ENCODE results near the gene TRAFD1. TPM values are rescaled to one million over a fixed set of nuclear protein-coding genes. Genes with fewer than 3 reads are reported as not detected.

Gene TRAFD1
- total RNA-seq, 1 donor from 2014 or later, result 35.4 TPM

DNA sequence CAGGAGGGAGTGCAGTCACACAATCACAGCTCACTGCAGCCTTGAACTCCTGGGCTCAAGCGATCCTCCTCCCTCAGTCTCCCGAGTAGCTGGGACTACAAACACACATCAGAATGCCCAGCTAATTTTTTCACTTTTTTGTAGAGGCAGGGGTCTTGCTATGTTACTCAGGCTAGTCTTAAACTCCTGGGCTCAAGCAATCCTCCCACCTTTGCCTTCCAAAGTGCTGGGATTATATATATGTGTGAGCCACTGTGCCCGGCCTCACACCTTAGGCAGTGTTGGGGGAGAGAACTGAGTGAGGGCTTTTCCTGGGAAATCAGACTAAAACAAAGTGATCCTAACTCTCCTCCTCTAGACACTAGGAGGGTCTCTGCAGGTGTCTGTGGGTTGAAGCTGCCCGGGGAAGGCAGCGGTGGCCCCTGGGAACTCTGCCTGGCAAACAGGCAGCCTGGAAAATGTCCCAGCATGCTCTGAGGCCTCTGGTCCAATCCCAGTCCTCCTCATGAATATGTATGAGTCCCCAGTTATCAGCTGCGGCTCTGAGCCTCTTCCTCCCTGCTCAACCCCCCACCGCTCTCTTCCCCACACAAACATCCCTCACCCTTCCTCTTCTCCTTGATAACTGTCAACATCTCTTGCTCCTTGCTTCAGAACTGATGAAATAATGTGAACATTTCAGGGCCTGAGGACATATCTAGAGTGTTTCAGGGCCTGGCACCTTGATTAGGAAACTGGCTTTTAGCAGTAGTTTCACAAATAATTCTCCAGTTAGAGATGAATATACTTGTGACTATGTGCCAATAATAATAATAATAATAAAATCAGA, 8.9 kb upstream of the TRAFD1 start:
- no peaks in the 10 kb centered on the region for H3K36me3 ChIP-seq
- TF ChIP-seq EZH2 (IDR thresholded peaks at IDR 0.05) (no peak), EZH2phosphoT487 (IDR thresholded peaks at IDR 0.05) (no peak)
- TF ChIP-seq, protein P1, sequence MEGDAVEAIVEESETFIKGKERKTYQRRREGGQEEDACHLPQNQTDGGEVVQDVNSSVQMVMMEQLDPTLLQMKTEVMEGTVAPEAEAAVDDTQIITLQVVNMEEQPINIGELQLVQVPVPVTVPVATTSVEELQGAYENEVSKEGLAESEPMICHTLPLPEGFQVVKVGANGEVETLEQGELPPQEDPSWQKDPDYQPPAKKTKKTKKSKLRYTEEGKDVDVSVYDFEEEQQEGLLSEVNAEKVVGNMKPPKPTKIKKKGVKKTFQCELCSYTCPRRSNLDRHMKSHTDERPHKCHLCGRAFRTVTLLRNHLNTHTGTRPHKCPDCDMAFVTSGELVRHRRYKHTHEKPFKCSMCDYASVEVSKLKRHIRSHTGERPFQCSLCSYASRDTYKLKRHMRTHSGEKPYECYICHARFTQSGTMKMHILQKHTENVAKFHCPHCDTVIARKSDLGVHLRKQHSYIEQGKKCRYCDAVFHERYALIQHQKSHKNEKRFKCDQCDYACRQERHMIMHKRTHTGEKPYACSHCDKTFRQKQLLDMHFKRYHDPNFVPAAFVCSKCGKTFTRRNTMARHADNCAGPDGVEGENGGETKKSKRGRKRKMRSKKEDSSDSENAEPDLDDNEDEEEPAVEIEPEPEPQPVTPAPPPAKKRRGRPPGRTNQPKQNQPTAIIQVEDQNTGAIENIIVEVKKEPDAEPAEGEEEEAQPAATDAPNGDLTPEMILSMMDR (IDR thresholded peaks at IDR 0.05), result no peak
- Mint-ChIP-seq H3K27ac (peak overlapping the region; percentile 91), H3K36me3 (no peaks in the 10 kb centered on the region), H3K27me3 (ENCODE audit: insufficient read depth, low read depth) (no peaks in the 10 kb centered on the region), H3K4me1 (peaks cover 15% of the 10 kb centered on the region), H3K9me3 (no peaks in the 10 kb centered on the region), H3K4me3 (peak overlapping the region; percentile 62)
- peak; percentile 92 for DNase-seq (ENCODE audit: low spot score)
- peaks cover 11% of the 10 kb centered on the region for H3K4me1 ChIP-seq
- no peaks in the 10 kb centered on the region for H3K9me3 ChIP-seq (ENCODE audit: low read depth)
- H3K9ac ChIP-seq, result no peak overlapping the region
- H3K27ac ChIP-seq, result peak overlapping the region; percentile 79
- peak overlapping the region; percentile 23 for H3K4me3 ChIP-seq
- H3F3A ChIP-seq (ENCODE audit: low read depth), result peaks cover 20% of the 10 kb centered on the region
- no peaks in the 10 kb centered on the region for H3K27me3 ChIP-seq
- H3K79me2 ChIP-seq (ENCODE audit: low read depth), result no peaks in the 10 kb centered on the region
- H4K20me1 ChIP-seq (ENCODE audit: low read depth), result no peaks in the 10 kb centered on the region
- peak overlapping the region; percentile 70 for H3K4me2 ChIP-seq
- H2AFZ ChIP-seq (replicated peaks), result peak overlapping the region; percentile 92

DNA sequence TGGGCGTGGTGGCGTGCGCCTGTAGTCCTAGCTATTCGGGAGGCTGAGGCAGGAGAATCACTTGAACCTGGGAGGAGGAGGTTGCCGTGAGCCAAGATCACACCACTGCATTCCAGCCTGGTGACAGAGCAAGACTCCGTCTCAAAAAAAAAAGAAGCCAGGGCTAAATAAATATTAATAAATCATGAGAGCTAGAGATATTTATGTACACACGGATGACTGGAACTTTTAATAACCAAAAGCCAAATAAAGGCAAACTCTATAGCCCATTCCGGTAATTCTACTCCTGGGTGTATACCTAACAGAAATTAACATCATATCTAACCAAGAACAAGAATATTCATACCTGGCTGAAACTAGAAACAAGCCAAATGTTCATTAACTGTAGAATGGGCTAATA, 7.7 kb upstream of the TRAFD1 start:
- Mint-ChIP-seq H3K27me3 (ENCODE audit: insufficient read depth, low read depth) (peaks cover 4% of the 10 kb centered on the region), H3K36me3 (no peaks in the 10 kb centered on the region), H3K4me1 (peaks cover 23% of the 10 kb centered on the region), H3K27ac (no peak overlapping the region), H3K9me3 (no peaks in the 10 kb centered on the region), H3K4me3 (no peak overlapping the region)
- H3K36me3 ChIP-seq, result no peaks in the 10 kb centered on the region
- no peaks in the 10 kb centered on the region for H3K9me3 ChIP-seq (ENCODE audit: low read depth)
- no peaks in the 10 kb centered on the region for H3K79me2 ChIP-seq (ENCODE audit: low read depth)
- peaks cover 11% of the 10 kb centered on the region for H3K4me1 ChIP-seq
- TF ChIP-seq, protein P1 (IDR thresholded peaks at IDR 0.05), result no peak
- TF ChIP-seq EZH2phosphoT487 (IDR thresholded peaks at IDR 0.05), result no peak
- TF ChIP-seq EZH2 (IDR thresholded peaks at IDR 0.05), result no peak
- no peaks in the 10 kb centered on the region for H3K27me3 ChIP-seq
- no peak overlapping the region for H3K9ac ChIP-seq
- peaks cover 27% of the 10 kb centered on the region for H3F3A ChIP-seq (ENCODE audit: low read depth)
- DNase-seq (ENCODE audit: low spot score), result no peak
- no peak overlapping the region for H3K4me3 ChIP-seq
- no peaks in the 10 kb centered on the region for H4K20me1 ChIP-seq (ENCODE audit: low read depth)
- H3K4me2 ChIP-seq, result no peak overlapping the region
- H3K27ac ChIP-seq, result no peak overlapping the region
- no peak overlapping the region for H2AFZ ChIP-seq (replicated peaks)

DNA sequence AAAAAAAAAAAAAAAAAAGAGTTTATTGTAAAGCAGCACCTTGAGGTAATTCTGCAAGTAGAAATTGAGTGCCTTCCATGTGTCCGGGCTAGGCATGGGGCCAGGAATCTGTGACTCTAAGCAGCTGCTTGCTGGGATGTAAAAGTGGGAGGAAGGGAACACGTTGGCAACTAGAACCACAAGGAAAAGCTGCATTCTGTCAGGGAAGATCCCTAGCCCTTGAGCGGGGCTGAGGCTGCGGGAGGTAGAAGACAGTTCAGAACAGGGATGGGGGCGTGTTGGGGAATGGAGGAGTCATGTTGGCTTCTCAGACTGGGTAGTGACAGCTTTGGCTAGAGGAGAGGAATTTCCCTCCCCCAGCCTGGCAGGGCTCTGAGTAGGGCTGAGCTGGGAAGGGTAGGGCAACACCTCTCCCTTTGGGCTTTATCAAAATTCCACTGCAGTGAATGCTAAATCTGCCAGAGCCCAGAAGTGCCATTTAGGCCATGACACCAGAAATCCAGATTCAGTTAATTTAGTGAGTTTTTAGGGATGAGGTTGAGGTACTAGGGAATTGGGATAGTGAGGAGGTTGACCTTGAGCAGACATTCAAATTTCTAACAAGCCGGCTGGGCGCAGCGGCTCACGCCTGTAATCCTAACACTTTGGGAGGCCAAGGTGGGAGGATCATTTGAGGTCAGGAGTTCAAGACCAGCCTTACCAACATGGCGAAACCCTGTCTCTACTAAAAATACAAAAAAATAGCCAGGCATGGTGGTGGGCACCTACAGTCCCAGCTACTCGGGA, 3.4 kb upstream of the TRAFD1 start:
- Mint-ChIP-seq H3K27me3 (ENCODE audit: insufficient read depth, low read depth) (peaks cover 6% of the 10 kb centered on the region), H3K36me3 (no peaks in the 10 kb centered on the region), H3K4me3 (no peak overlapping the region), H3K9me3 (no peaks in the 10 kb centered on the region), H3K4me1 (peaks cover 29% of the 10 kb centered on the region), H3K27ac (peak overlapping the region; percentile 72)
- H3K36me3 ChIP-seq, result no peaks in the 10 kb centered on the region
- no peak overlapping the region for H2AFZ ChIP-seq (replicated peaks)
- H3K27me3 ChIP-seq, result no peaks in the 10 kb centered on the region
- no peak for DNase-seq (ENCODE audit: low spot score)
- no peaks in the 10 kb centered on the region for H3K9me3 ChIP-seq (ENCODE audit: low read depth)
- no peak overlapping the region for H3K4me3 ChIP-seq
- no peak overlapping the region for H3K9ac ChIP-seq
- TF ChIP-seq EZH2 (IDR thresholded peaks at IDR 0.05) (no peak), EZH2phosphoT487 (IDR thresholded peaks at IDR 0.05) (no peak)
- TF ChIP-seq, protein P1 (IDR thresholded peaks at IDR 0.05), result no peak
- no peak overlapping the region for H3K27ac ChIP-seq
- H3K79me2 ChIP-seq (ENCODE audit: low read depth), result peaks cover 12% of the 10 kb centered on the region
- H4K20me1 ChIP-seq (ENCODE audit: low read depth), result peaks cover 13% of the 10 kb centered on the region
- peaks cover 9% of the 10 kb centered on the region for H3K4me1 ChIP-seq
- no peak overlapping the region for H3K4me2 ChIP-seq
- peaks cover 23% of the 10 kb centered on the region for H3F3A ChIP-seq (ENCODE audit: low read depth)
